ENCODE results near the gene CEBPG. TPM values are rescaled to one million over a fixed set of nuclear protein-coding genes. Genes with fewer than 3 reads are reported as not detected.

CEBPG gene
- polyA plus RNA-seq, 1 donor from 2014 or later, result 67.5 TPM

GRCh38 chr19:33398361-33399060 is 25.0 kb downstream of the CEBPG start:
- no peaks in the 10 kb centered on the region for H3K36me3 ChIP-seq (ENCODE audit: insufficient read depth, low read length)
- no peak overlapping the region for H3K27ac ChIP-seq (ENCODE audit: low read length)
- H3K27me3 ChIP-seq (ENCODE audit: insufficient read depth, low read depth, low read length), result no peaks in the 10 kb centered on the region
- H3K79me2 ChIP-seq (replicated peaks; ENCODE audit: insufficient read depth, low read length), result no peaks in the 10 kb centered on the region
- H3K4me3 ChIP-seq (ENCODE audit: low read length), result no peak overlapping the region
- H3K9ac ChIP-seq (ENCODE audit: low read length), result no peak overlapping the region
- H3F3A ChIP-seq (ENCODE audit: insufficient read depth, low read length, poor library complexity, severe bottlenecking), result no peaks in the 10 kb centered on the region
- no peak overlapping the region for H3K4me2 ChIP-seq (ENCODE audit: low read length)
- no peak overlapping the region for H2AFZ ChIP-seq (ENCODE audit: low read depth, low read length)
- H3K9me3 ChIP-seq (ENCODE audit: low read length), result no peaks in the 10 kb centered on the region
- H3K9me2 ChIP-seq (ENCODE audit: insufficient read depth, low read length), result no peaks in the 10 kb centered on the region
- no peaks in the 10 kb centered on the region for H4K20me1 ChIP-seq (ENCODE audit: insufficient read depth)
- TF ChIP-seq TAF1 (IDR thresholded peaks at IDR 0.05; ENCODE audit: low read depth) (no peak), MXI1 (conservative IDR thresholded peaks at IDR 0.05; ENCODE audit: poor library complexity, severe bottlenecking) (no peak), SMC3 (conservative IDR thresholded peaks at IDR 0.05; ENCODE audit: poor library complexity) (no peak), CTCF (IDR thresholded peaks at IDR 0.05; ENCODE audit: poor library complexity, severe bottlenecking) (no peak), RAD21 (conservative IDR thresholded peaks at IDR 0.05) (no peak), REST (IDR thresholded peaks at IDR 0.05; ENCODE audit: borderline replicate concordance) (no peak), POLR2AphosphoS5 (IDR thresholded peaks at IDR 0.05) (no peak), EZH2 (IDR thresholded peaks at IDR 0.05; ENCODE audit: borderline replicate concordance, insufficient read depth, low read length, poor library complexity, severe bottlenecking) (no peak), EP300 (conservative IDR thresholded peaks at IDR 0.05; ENCODE audit: poor library complexity, severe bottlenecking) (no peak)

- Histone ChIP-seq H3F3A (ENCODE audit: insufficient read depth, low read length, poor library complexity, severe bottlenecking) (no peaks in the 10 kb centered on the region), H3K27me3 (ENCODE audit: insufficient read depth, low read depth, low read length) (no peaks in the 10 kb centered on the region), H3K9me3 (ENCODE audit: low read length) (no peaks in the 10 kb centered on the region), H3K9ac (ENCODE audit: low read length) (no peak overlapping the region), H4K20me1 (ENCODE audit: insufficient read depth) (no peaks in the 10 kb centered on the region), H3K79me2 (replicated peaks; ENCODE audit: insufficient read depth, low read length) (no peaks in the 10 kb centered on the region), H2AFZ (ENCODE audit: low read depth, low read length) (no peak overlapping the region), H3K9me2 (ENCODE audit: insufficient read depth, low read length) (no peaks in the 10 kb centered on the region), H3K27ac (ENCODE audit: low read length) (no peak overlapping the region), H3K36me3 (ENCODE audit: insufficient read depth, low read length) (no peaks in the 10 kb centered on the region), H3K4me2 (ENCODE audit: low read length) (no peak overlapping the region), H3K4me3 (ENCODE audit: low read length) (no peak overlapping the region)
- TF ChIP-seq REST (IDR thresholded peaks at IDR 0.05; ENCODE audit: borderline replicate concordance) (no peak), EP300 (conservative IDR thresholded peaks at IDR 0.05; ENCODE audit: poor library complexity, severe bottlenecking) (no peak), EZH2 (IDR thresholded peaks at IDR 0.05; ENCODE audit: borderline replicate concordance, insufficient read depth, low read length, poor library complexity, severe bottlenecking) (no peak), MXI1 (conservative IDR thresholded peaks at IDR 0.05; ENCODE audit: poor library complexity, severe bottlenecking) (no peak), CTCF (IDR thresholded peaks at IDR 0.05; ENCODE audit: poor library complexity, severe bottlenecking) (no peak), TAF1 (IDR thresholded peaks at IDR 0.05; ENCODE audit: low read depth) (no peak), SMC3 (conservative IDR thresholded peaks at IDR 0.05; ENCODE audit: poor library complexity) (no peak), POLR2AphosphoS5 (IDR thresholded peaks at IDR 0.05) (no peak), RAD21 (conservative IDR thresholded peaks at IDR 0.05) (no peak)
Measured at GRCh38 chr19:33399081-33399744, 25.7 kb downstream of the CEBPG start.
